HCT116 (cell line): ENCODE measurements around the gene CTBP1. TPM values are rescaled to one million over a fixed set of nuclear protein-coding genes. Genes with fewer than 3 reads are reported as not detected.
A peak's percentile ranks its signal among the peaks of the same experiment; 100 is the strongest.

ENCODE experiments used
- ATAC-seq: fragments of 200-7000 bp; cut with Tn5 transposase; 2 replicates; pipeline ENCODE4 v1.9.1; 2020; ENCODE audit warnings: mild to moderate bottlenecking, moderate library complexity
- BruUV-seq: library from RNA; stranded (reverse); fragments of 400-500 nt; replicated peaks from 2 replicates; lab custom pipeline; 2021; lab: Mats Ljungman, UMichigan
- CTCF ChIA-PET: fragments of 300-600 bp; sonication (Branson Sonifier 250); formaldehyde crosslinking; loops from one replicate; lab custom pipeline; 2021; ENCODE audit warnings: antibody characterized with exemption; lab: Charles Lee
- POLR2A ChIA-PET: fragments of 300-600, 350-600 bp; sonication (Branson Sonifier 250); formaldehyde crosslinking; loops from one replicate; lab custom pipeline; 2021; ENCODE audit warnings: antibody characterized with exemption; lab: Charles Lee
- RAD21 ChIA-PET, 2 experiments: fragments of 300-600 bp; sonication (Branson Sonifier 250); formaldehyde crosslinking; loops; one replicate each; lab custom pipeline; 2023; ENCODE audit warnings: low total read pairs in 2 of 2; ENCODE audit not compliant: uncharacterized antibody in 2 of 2, unreplicated experiment in 2 of 2, low non-redundant PET in 1 of 2; lab: Charles Lee
- DNase-seq: peaks from one replicate; pipeline ENCODE4 v3.0.0-alpha.2; 2010; ENCODE audit warnings: low read depth, low spot score
- H2AFZ ChIP-seq: fragments of 200-600 bp; shearing (Covaris generic), sonication (generic); 2 replicates; pipeline ENCODE4 v1.6.1; 2017; ENCODE audit warnings: low read depth, mixed run types, mixed read lengths, antibody characterized with exemption, low read length; ENCODE audit not compliant: poor library complexity, severe bottlenecking
- H3K27ac ChIP-seq: 2 replicates; pipeline ENCODE4 v1.5.1; 2012; ENCODE audit warnings: low read depth, low read length
- H3K27me3 ChIP-seq: fragments of 200-600 bp; sonication (generic); 2 replicates; pipeline ENCODE4 v1.6.1; 2016; ENCODE audit warnings: mixed run types, low read length, mixed read lengths; ENCODE audit not compliant: insufficient read depth
- H3K36me3 ChIP-seq, 2 experiments: fragments of 200-500 bp in 1 of 2; fragments of 200-600 bp in 1 of 2; sonication (Bioruptor generic) in 1 of 2; sonication (generic) in 1 of 2; 2 replicates each; pipeline versions ENCODE4 v1.5.1 to v1.6.1; 2014 to 2016; ENCODE audit warnings: low read length in 2 of 2, inconsistent platforms in 1 of 2, mixed read lengths in 1 of 2, mixed run types in 1 of 2; ENCODE audit not compliant: insufficient read depth in 2 of 2, control insufficient read depth in 1 of 2
- H3K4me1 ChIP-seq, 2 experiments: fragments of 200-600 bp in 1 of 2; sonication (generic) in 1 of 2; 2 replicates each; pipeline versions ENCODE4 v1.5.1 to v1.6.1; 2012 to 2017; ENCODE audit warnings: low read length in 2 of 2, inconsistent platforms in 1 of 2, mild to moderate bottlenecking in 1 of 2, mixed read lengths in 1 of 2, mixed run types in 1 of 2, moderate library complexity in 1 of 2; ENCODE audit not compliant: insufficient read depth in 2 of 2, control insufficient read depth in 1 of 2
- H3K4me2 ChIP-seq: fragments of 200-600 bp; sonication (generic); 2 replicates; pipeline ENCODE4 v1.6.1; 2017; ENCODE audit warnings: mixed run types, low read length, mixed read lengths
- H3K4me3 ChIP-seq, 2 experiments: fragments of 200-600 bp in 1 of 2; sonication (generic) in 1 of 2; replicated peaks in 1 of 2; 2 replicates each; pipeline ENCODE4 v1.5.1; 2011 to 2016; ENCODE audit warnings: low read length in 2 of 2, control low read depth in 1 of 2, low read depth in 1 of 2, mild to moderate bottlenecking in 1 of 2, mixed read lengths in 1 of 2, mixed run types in 1 of 2
- H3K79me2 ChIP-seq: fragments of 200-600 bp; sonication (generic); 2 replicates; pipeline ENCODE4 v1.6.1; 2017; ENCODE audit warnings: mild to moderate bottlenecking, mixed run types, low read length, moderate library complexity, mixed read lengths; ENCODE audit not compliant: insufficient read depth
- H3K9ac ChIP-seq: fragments of 200-600 bp; sonication (generic); 2 replicates; pipeline ENCODE4 v1.6.1; 2016; ENCODE audit warnings: low read length, mixed read lengths
- H3K9me2 ChIP-seq: fragments of 200-600 bp; sonication (generic), shearing (Covaris generic); 2 replicates; pipeline ENCODE4 v1.6.1; 2017; ENCODE audit warnings: mixed run types, mild to moderate bottlenecking, moderate library complexity; ENCODE audit not compliant: insufficient read depth
- H3K9me3 ChIP-seq, 2 experiments: fragments of 200-500 bp in 1 of 2; fragments of 200-600 bp in 1 of 2; sonication (Bioruptor generic) in 1 of 2; sonication (generic) in 1 of 2; 2 replicates each; pipeline ENCODE4 v1.6.1; 2014 to 2017; ENCODE audit warnings: low read length in 2 of 2, mixed read lengths in 2 of 2, inconsistent platforms in 1 of 2, low read depth in 1 of 2, mild to moderate bottlenecking in 1 of 2, mixed run types in 1 of 2, moderate library complexity in 1 of 2; ENCODE audit not compliant: control insufficient read depth in 1 of 2, insufficient read depth in 1 of 2
- H4K20me1 ChIP-seq: fragments of 200-600 bp; sonication (generic), shearing (Covaris generic); 2 replicates; pipeline ENCODE4 v1.6.1; 2017; ENCODE audit warnings: mixed run types, mild to moderate bottlenecking, moderate library complexity; ENCODE audit not compliant: insufficient read depth
- ATF3 ChIP-seq: IDR thresholded peaks from 2 replicates; pipeline ENCODE4 v1.6.1; 2012
- EGR1 ChIP-seq: IDR thresholded peaks from 2 replicates; pipeline ENCODE4 v1.6.1; 2012; ENCODE audit warnings: low read depth
- FOSL1 ChIP-seq: IDR thresholded peaks from 2 replicates; pipeline ENCODE4 v1.6.1; 2012; ENCODE audit warnings: low read depth
- SRF ChIP-seq: IDR thresholded peaks from 2 replicates; pipeline ENCODE4 v1.6.1; 2012; ENCODE audit warnings: low read depth
- YY1 ChIP-seq: IDR thresholded peaks from 2 replicates; pipeline ENCODE4 v1.6.1; 2011; ENCODE audit warnings: low read length, low read depth, moderate library complexity, mild to moderate bottlenecking; ENCODE audit not compliant: insufficient replicate concordance; ENCODE audit errors: extremely low read depth
- ZBTB33 ChIP-seq: IDR thresholded peaks from 2 replicates; pipeline ENCODE4 v1.6.1; 2011; ENCODE audit warnings: mild to moderate bottlenecking, low read length, moderate library complexity; ENCODE audit not compliant: insufficient replicate concordance; ENCODE audit errors: extremely low read depth
- intact Hi-C: fragments of 100-400 bp; cut with micrococcal nuclease; formaldehyde crosslinking; loops from 2 replicates; pipeline ENCODE4 v1.10.0; 2022
- total RNA-seq: library from RNA; stranded (reverse); gene quantifications from one replicate; pipeline ENCODE4 v1.2.1, GENCODE V29; 2021; ENCODE audit not compliant: unreplicated experiment

Gene CTBP1
- total RNA-seq, 1 experiment from 2014 or later: 175 TPM

- no peak for DNase-seq
- Histone ChIP-seq H4K20me1 (no peaks in the 10 kb centered on the region), H3K9ac (no peak overlapping the region), H3K9me2 (no peaks in the 10 kb centered on the region), H3K4me2 (no peak overlapping the region), H3K9me3 (no peaks in the 10 kb centered on the region), H3K27ac (peak overlapping the region; percentile 9; the same call in 1 of the 2 replicates), H3K4me1 (peaks cover 3% of the 10 kb centered on the region in 2 experiments), H3K79me2 (peaks cover 83% of the 10 kb centered on the region), H3K36me3 (peaks cover 4 to 14% of the 10 kb centered on the region in 2 experiments; a peak in 3 of 4 replicates), H3K27me3 (no peaks in the 10 kb centered on the region), H3K4me3 (no peak overlapping the region), H2AFZ (no peak overlapping the region)
- TF ChIP-seq EGR1 (no peak), SRF (no peak), FOSL1 (no peak), YY1 (no peak), ATF3 (no peak), ZBTB33 (no peak)
- ChIA-PET POLR2A (no interaction called here), RAD21 (no interaction called here), CTCF (no interaction called here)
- no peak for ATAC-seq
- intact Hi-C loops: no loop called here
- BruUV-seq: no TSS peak
These were observed 7.4 kb downstream of the CTBP1 start for GRCh38 chr4:1241466-1241935.
